AG20443 (cell line): ENCODE data around the gene SPON1.
A peak's percentile ranks its signal among the peaks of the same experiment; 100 is the strongest.
"Not testable (repeated sequence)": the region's sequence is repeated elsewhere in the genome, so short reads cannot be mapped to it uniquely, and the experiment has no call there.

Experiments used
- DNase-seq: peaks from one replicate; pipeline ENCODE4 v3.0.0; 2012; ENCODE audit warnings: low spot score, mixed read lengths

SPON1 gene

GRCh38 chr11:14249121-14249963, 286.8 kb downstream of the SPON1 start:
- DNase-seq: peak; percentile 71

- no peak for DNase-seq
These were observed 289.2 kb downstream of the SPON1 start for GRCh38 chr11:14251754-14252153.

- not testable (repeated sequence) for DNase-seq
These were observed 290.0 kb downstream of the SPON1 start for GRCh38 chr11:14252501-14252900.

GRCh38 chr11:14253421-14253820, 290.9 kb downstream of the SPON1 start:
- no peak for DNase-seq

- no peak for DNase-seq
These were observed 291.3 kb downstream of the SPON1 start for GRCh38 chr11:14253840-14254239.

GRCh38 chr11:14254533-14255237, 292.2 kb downstream of the SPON1 start:
- no peak for DNase-seq

GRCh38 chr11:14255238-14255534, 292.7 kb downstream of the SPON1 start:
- no peak for DNase-seq

GRCh38 chr11:14258221-14258935, 295.9 kb downstream of the SPON1 start:
- DNase-seq: no peak

- no peak for DNase-seq
These were observed 296.8 kb downstream of the SPON1 start for GRCh38 chr11:14259186-14259784.

GRCh38 chr11:14259878-14260277, 297.4 kb downstream of the SPON1 start:
- no peak for DNase-seq

GRCh38 chr11:14261066-14261465, 298.5 kb downstream of the SPON1 start:
- DNase-seq: no peak

- no peak for DNase-seq
These were observed 299.8 kb downstream of the SPON1 start for GRCh38 chr11:14262271-14262846.

- no peak for DNase-seq
These were observed 302.4 kb downstream of the SPON1 start for GRCh38 chr11:14264966-14265365.

- no peak for DNase-seq
These were observed 304.1 kb downstream of the SPON1 start for GRCh38 chr11:14266622-14267021.

GRCh38 chr11:14267861-14268635, 305.5 kb downstream of the SPON1 start:
- no peak for DNase-seq

GRCh38 chr11:14269692-14270573, 307.4 kb downstream of the SPON1 start:
- DNase-seq: no peak

GRCh38 chr11:14270690-14271542, 308.4 kb downstream of the SPON1 start:
- no peak for DNase-seq

GRCh38 chr11:14273895-14274294, 311.4 kb downstream of the SPON1 start:
- no peak for DNase-seq

- DNase-seq: no peak
These were observed 312.6 kb downstream of the SPON1 start for GRCh38 chr11:14275076-14275475.
